ENCODE data around the gene IL13RA2. TPM values are rescaled to one million over a fixed set of nuclear protein-coding genes. Genes with fewer than 3 reads are reported as not detected.

IL13RA2 gene
- total RNA-seq, 1 donor from 2014 or later = not detected

GRCh38 chrX:115047715-115048114 lies 30.3 kb upstream of the IL13RA2 start:
- no peak overlapping the region for H3K4me3 ChIP-seq
- H3K4me1 ChIP-seq = no peaks in the 10 kb centered on the region
- no peaks in the 10 kb centered on the region for H3K27me3 ChIP-seq
- intact Hi-C loops (cut with DNase I) = no loop called here
- DNase-seq (no peak), ATAC-seq (no peak)
- H3K36me3 ChIP-seq = no peaks in the 10 kb centered on the region
- no peak for TF ChIP-seq CTCF (IDR thresholded peaks at IDR 0.05)
- no peaks in the 10 kb centered on the region for H3K9me3 ChIP-seq
- no peak overlapping the region for H3K27ac ChIP-seq

- ATAC-seq (no peak), DNase-seq (no peak)
- Histone ChIP-seq H3K9me3 (no peaks in the 10 kb centered on the region), H3K27me3 (no peaks in the 10 kb centered on the region), H3K4me3 (no peak overlapping the region), H3K27ac (no peak overlapping the region), H3K36me3 (no peaks in the 10 kb centered on the region), H3K4me1 (no peaks in the 10 kb centered on the region)
- TF ChIP-seq CTCF (IDR thresholded peaks at IDR 0.05) = no peak
- intact Hi-C loops (cut with DNase I) = no loop called here
These were observed 29.8 kb upstream of the IL13RA2 start for GRCh38 chrX:115047181-115047580.

GRCh38 chrX:115040417-115040816 lies 23.0 kb upstream of the IL13RA2 start:
- Histone ChIP-seq H3K4me3 (no peak overlapping the region), H3K27ac (no peak overlapping the region), H3K9me3 (no peaks in the 10 kb centered on the region), H3K27me3 (no peaks in the 10 kb centered on the region), H3K4me1 (no peaks in the 10 kb centered on the region), H3K36me3 (no peaks in the 10 kb centered on the region)
- no peak for TF ChIP-seq CTCF (IDR thresholded peaks at IDR 0.05)
- ATAC-seq (no peak), DNase-seq (no peak)
- intact Hi-C loops (cut with DNase I) = no loop called here

- TF ChIP-seq CTCF (IDR thresholded peaks at IDR 0.05) = no peak
- no peak overlapping the region for H3K27ac ChIP-seq
- no peaks in the 10 kb centered on the region for H3K4me1 ChIP-seq
- ATAC-seq (no peak), DNase-seq (no peak)
- no peaks in the 10 kb centered on the region for H3K36me3 ChIP-seq
- intact Hi-C loops (cut with DNase I) = no loop called here
- H3K9me3 ChIP-seq = no peaks in the 10 kb centered on the region
- no peaks in the 10 kb centered on the region for H3K27me3 ChIP-seq
- no peak overlapping the region for H3K4me3 ChIP-seq
These were observed 21.0 kb upstream of the IL13RA2 start for GRCh38 chrX:115038406-115038805.

GRCh38 chrX:115036029-115036428 lies 18.6 kb upstream of the IL13RA2 start:
- Histone ChIP-seq H3K9me3 (no peaks in the 10 kb centered on the region), H3K27ac (no peak overlapping the region), H3K4me3 (no peak overlapping the region), H3K4me1 (no peaks in the 10 kb centered on the region), H3K27me3 (no peaks in the 10 kb centered on the region), H3K36me3 (no peaks in the 10 kb centered on the region)
- intact Hi-C loops (cut with DNase I) = no loop called here
- no peak for DNase-seq
- no peak for TF ChIP-seq CTCF (IDR thresholded peaks at IDR 0.05)
- no peak for ATAC-seq

GRCh38 chrX:115031989-115032388 lies 14.6 kb upstream of the IL13RA2 start:
- Histone ChIP-seq H3K4me3 (no peak overlapping the region), H3K9me3 (no peaks in the 10 kb centered on the region), H3K36me3 (no peaks in the 10 kb centered on the region), H3K27me3 (no peaks in the 10 kb centered on the region), H3K27ac (no peak overlapping the region), H3K4me1 (peaks cover 13% of the 10 kb centered on the region)
- no peak for TF ChIP-seq CTCF (IDR thresholded peaks at IDR 0.05)
- ATAC-seq = no peak
- intact Hi-C loops (cut with DNase I) = no loop called here
- no peak for DNase-seq

Data from upper lobe of right lung (tissue), 1 donor.